Trophoblast cell (in vitro differentiated cells and primary cell): ENCODE results near the gene FAAH.

Source experiments
- DNase-seq, 2 donors: peaks; one replicate each; pipeline ENCODE4 v3.0.0-alpha.2; 2016
- H2AFZ ChIP-seq: 2 replicates; pipeline ENCODE4 v1.6.1; 2013; ENCODE audit warnings: low read length, moderate library complexity, mild to moderate bottlenecking; ENCODE audit not compliant: insufficient read depth, poor library complexity
- H2AK5ac ChIP-seq: 2 replicates; pipeline ENCODE4 v1.6.1; 2013; ENCODE audit warnings: mild to moderate bottlenecking, low read length
- H2BK120ac ChIP-seq: 2 replicates; pipeline ENCODE4 v1.6.1; 2013; ENCODE audit warnings: low read length, mild to moderate bottlenecking, moderate library complexity; ENCODE audit not compliant: insufficient read depth, poor library complexity
- H2BK12ac ChIP-seq: 2 replicates; pipeline ENCODE4 v1.6.1; 2013; ENCODE audit warnings: mild to moderate bottlenecking, low read length, moderate library complexity
- H2BK5ac ChIP-seq: 2 replicates; pipeline ENCODE4 v1.6.1; 2013; ENCODE audit warnings: low read length, low read depth, moderate library complexity, mild to moderate bottlenecking; ENCODE audit not compliant: poor library complexity
- H3K14ac ChIP-seq: 2 replicates; pipeline ENCODE4 v1.6.1; 2013; ENCODE audit warnings: mild to moderate bottlenecking, low read length
- H3K18ac ChIP-seq: 2 replicates; pipeline ENCODE4 v1.6.1; 2013; ENCODE audit warnings: mild to moderate bottlenecking, low read length
- H3K23ac ChIP-seq: 2 replicates; pipeline ENCODE4 v1.6.1; 2013; ENCODE audit warnings: low read length
- H3K27ac ChIP-seq: 2 replicates; pipeline ENCODE4 v1.5.1; 2013; ENCODE audit warnings: low read depth, mild to moderate bottlenecking, inconsistent platforms, low read length, moderate library complexity
- H3K27me3 ChIP-seq: 2 replicates; pipeline ENCODE4 v1.6.1; 2013; ENCODE audit warnings: inconsistent platforms, mild to moderate bottlenecking, low read length, moderate library complexity; ENCODE audit not compliant: insufficient read depth
- H3K36me3 ChIP-seq, 2 experiments: 1 replicate in 1 of 2; 2 replicates in 1 of 2; pipeline ENCODE4 v1.6.1; 2013; ENCODE audit warnings: low read length in 2 of 2, mild to moderate bottlenecking in 2 of 2, moderate library complexity in 1 of 2; ENCODE audit not compliant: insufficient read depth in 2 of 2, control insufficient read depth in 1 of 2
- H3K4ac ChIP-seq: 2 replicates; pipeline ENCODE4 v1.6.1; 2013; ENCODE audit warnings: low read depth, mild to moderate bottlenecking, low read length, moderate library complexity
- H3K4me1 ChIP-seq, 2 experiments: 1 replicate in 1 of 2; 2 replicates in 1 of 2; pipeline ENCODE4 v1.6.1; 2013; ENCODE audit warnings: low read length in 2 of 2, mild to moderate bottlenecking in 2 of 2, moderate library complexity in 1 of 2; ENCODE audit not compliant: insufficient read depth in 2 of 2, control insufficient read depth in 1 of 2
- H3K4me2 ChIP-seq: 2 replicates; pipeline ENCODE4 v1.6.1; 2013; ENCODE audit warnings: inconsistent platforms, mild to moderate bottlenecking, low read length, moderate library complexity
- H3K4me3 ChIP-seq: 2 replicates; pipeline ENCODE4 v1.5.1; 2013; ENCODE audit warnings: mild to moderate bottlenecking, low read depth, low read length, inconsistent platforms
- H3K79me1 ChIP-seq: one replicate; pipeline ENCODE4 v1.6.1; 2013; ENCODE audit warnings: low read length
- H3K79me2 ChIP-seq: 2 replicates; pipeline ENCODE4 v1.6.1; 2013; ENCODE audit warnings: low read length, mild to moderate bottlenecking; ENCODE audit not compliant: control insufficient read depth, insufficient read depth, poor library complexity
- H3K9ac ChIP-seq: 2 replicates; pipeline ENCODE4 v1.6.1; 2013; ENCODE audit warnings: mild to moderate bottlenecking, low read length
- H3K9me3 ChIP-seq: 2 replicates; pipeline ENCODE4 v1.6.1; 2013; ENCODE audit warnings: low read depth, mild to moderate bottlenecking, control low read depth, inconsistent platforms, low read length; ENCODE audit not compliant: insufficient read depth
- H4K12ac ChIP-seq: 2 replicates; pipeline ENCODE4 v1.6.1; 2013; ENCODE audit warnings: low read depth, mild to moderate bottlenecking, low read length, moderate library complexity
- H4K8ac ChIP-seq: 2 replicates; pipeline ENCODE4 v1.6.1; 2013; ENCODE audit warnings: low read depth, mild to moderate bottlenecking, low read length, moderate library complexity
- H4K91ac ChIP-seq: one replicate; pipeline ENCODE4 v1.6.1; 2013; ENCODE audit warnings: low read depth, mild to moderate bottlenecking, low read length, moderate library complexity
- WGBS: extraction: QIAGEN DNeasy Blood & Tissue Kit; methylation state at CpG from one replicate; pipeline ENCODE4 v1.1.7; 2013; ENCODE audit warnings: missing lambda C conversion rate; ENCODE audit not compliant: insufficient read length, insufficient coverage; ENCODE audit errors: extremely low coverage; 5-methylcytosine and 5-hydroxymethylcytosine counted together

FAAH gene

DNA sequence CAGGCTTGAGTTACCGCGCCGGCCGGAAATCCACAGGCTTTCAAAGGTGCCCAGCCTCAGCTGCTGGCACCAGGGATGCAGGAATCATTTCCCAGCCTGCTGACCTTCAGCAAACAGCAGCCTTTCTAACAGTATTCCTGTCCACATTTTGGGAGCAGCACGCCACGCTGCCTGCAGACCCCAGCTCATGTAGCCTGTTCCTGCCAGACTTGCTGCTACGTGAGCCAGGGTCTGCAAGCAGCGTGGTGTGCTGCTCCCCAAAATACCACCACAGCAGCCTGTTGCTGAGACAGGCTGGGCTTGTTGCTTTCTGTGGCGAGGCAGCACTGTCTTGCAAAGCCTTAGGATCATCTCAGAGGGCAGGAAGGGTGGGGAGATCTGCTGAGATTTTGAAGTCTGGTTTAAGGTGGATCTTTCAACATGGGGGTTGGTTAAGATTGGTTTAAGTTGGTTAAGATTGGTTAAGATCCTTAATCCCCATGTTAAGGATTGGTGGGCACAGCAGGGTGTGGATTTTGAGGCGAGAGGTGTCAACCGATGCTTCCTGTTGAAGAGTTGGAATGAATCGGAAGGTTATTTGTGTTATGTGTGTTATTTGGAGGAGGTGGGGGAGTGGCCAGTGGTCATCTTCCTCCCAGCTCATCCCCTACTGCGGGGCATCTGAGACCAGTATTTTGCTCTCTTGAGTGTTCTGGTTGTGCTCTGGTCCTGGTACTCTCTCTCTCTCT is 12.9 kb downstream of the FAAH start:
- DNase-seq = no peak
- Histone ChIP-seq H3K36me3 (no peaks in the 10 kb centered on the region), H3K14ac (peak overlapping the region; percentile 19), H2BK12ac (no peak overlapping the region), H3K79me2 (no peaks in the 10 kb centered on the region), H3K79me1 (no peaks in the 10 kb centered on the region), H2AK5ac (peak overlapping the region; percentile 29), H3K4ac (no peak overlapping the region), H3K9me3 (peaks cover 2% of the 10 kb centered on the region), H4K91ac (no peak overlapping the region), H2BK120ac (no peak overlapping the region), H2BK5ac (no peak overlapping the region), H4K12ac (peak overlapping the region; percentile 39), H3K27me3 (no peaks in the 10 kb centered on the region), H3K4me3 (no peak overlapping the region), H3K4me1 (peaks cover 4 to 6% of the 10 kb centered on the region in 2 experiments), H2AFZ (no peak overlapping the region), H3K23ac (no peak overlapping the region), H3K9ac (no peak overlapping the region), H4K8ac (no peak overlapping the region), H3K27ac (no peak overlapping the region), H3K4me2 (peak overlapping the region; percentile 51), H3K18ac (no peak overlapping the region)
- 100% methylated on average over 2 of the region's 13 CpGs for WGBS

DNA sequence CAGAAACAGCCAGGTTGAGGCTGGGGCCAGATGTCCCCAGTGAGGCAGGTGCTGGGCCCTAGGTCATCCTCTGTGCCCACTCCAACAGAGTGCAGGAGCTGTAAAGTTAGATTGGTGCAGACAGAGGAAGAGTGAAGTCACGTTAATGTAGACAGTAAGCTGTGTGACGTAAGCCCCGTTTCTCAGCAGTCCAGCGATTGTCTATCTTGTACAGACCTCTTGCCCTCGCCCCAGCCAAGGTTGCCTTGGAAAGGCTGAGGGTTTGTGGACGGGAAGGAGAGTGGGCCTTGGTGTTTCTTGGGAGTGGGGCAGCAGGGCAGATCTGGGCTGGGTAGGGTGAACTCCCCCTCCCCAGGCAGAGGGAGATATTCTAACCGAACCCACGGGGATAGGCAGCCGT is 13.5 kb downstream of the FAAH start:
- Histone ChIP-seq H3K4me2 (no peak overlapping the region), H2AK5ac (no peak overlapping the region), H2AFZ (no peak overlapping the region), H4K91ac (no peak overlapping the region), H2BK12ac (no peak overlapping the region), H3K4me3 (no peak overlapping the region), H2BK120ac (no peak overlapping the region), H3K27me3 (no peaks in the 10 kb centered on the region), H3K14ac (no peak overlapping the region), H3K79me2 (no peaks in the 10 kb centered on the region), H2BK5ac (no peak overlapping the region), H3K9me3 (peaks cover 2% of the 10 kb centered on the region), H3K23ac (no peak overlapping the region), H3K18ac (no peak overlapping the region), H4K12ac (no peak overlapping the region), H3K36me3 (no peaks in the 10 kb centered on the region), H3K4me1 (peaks cover 4 to 6% of the 10 kb centered on the region in 2 experiments), H3K79me1 (no peaks in the 10 kb centered on the region), H3K9ac (no peak overlapping the region), H3K4ac (no peak overlapping the region), H4K8ac (no peak overlapping the region), H3K27ac (no peak overlapping the region)
- DNase-seq = no peak
- no CpG with 5 or more reads among the region's 9 CpGs for WGBS

DNA sequence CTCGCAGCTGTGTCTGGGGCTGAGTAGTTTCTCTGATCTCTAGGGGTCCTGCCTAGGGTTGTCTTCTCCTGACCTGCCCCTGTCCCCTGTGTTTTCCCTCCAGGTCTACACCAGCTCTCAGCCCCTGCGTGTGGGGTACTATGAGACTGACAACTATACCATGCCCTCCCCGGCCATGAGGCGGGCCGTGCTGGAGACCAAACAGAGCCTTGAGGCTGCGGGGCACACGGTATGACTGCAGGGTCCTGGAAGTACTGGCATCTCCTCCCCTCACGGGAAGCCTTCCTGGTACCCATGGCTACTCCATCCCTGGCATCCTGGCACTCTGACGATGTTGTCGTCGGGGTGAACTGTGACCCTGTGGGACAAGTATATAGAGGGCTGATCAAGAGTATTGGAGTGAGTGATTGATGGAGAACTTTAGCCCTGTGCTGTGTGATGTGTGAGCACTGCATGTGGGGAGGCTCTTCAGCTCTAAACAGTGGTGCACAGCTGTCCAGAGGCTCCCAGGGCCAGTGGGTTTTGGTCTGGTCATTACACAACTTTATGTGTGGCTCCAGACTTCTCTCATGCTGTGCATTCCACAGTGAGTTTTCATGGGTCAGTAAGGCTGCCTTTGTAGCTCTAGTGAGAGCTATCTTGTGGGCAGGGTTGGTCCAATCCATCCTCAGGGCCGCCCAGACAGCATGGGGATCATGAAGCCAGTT is 14.4 kb downstream of the FAAH start:
- no peak overlapping the region for H3K23ac ChIP-seq
- no peak overlapping the region for H3K14ac ChIP-seq
- no peak for DNase-seq
- no peak overlapping the region for H2BK5ac ChIP-seq
- no peak overlapping the region for H3K18ac ChIP-seq
- no peaks in the 10 kb centered on the region for H3K36me3 ChIP-seq
- H3K79me2 ChIP-seq = no peaks in the 10 kb centered on the region
- no peak overlapping the region for H2BK120ac ChIP-seq
- H2AFZ ChIP-seq = no peak overlapping the region
- peaks cover 4 to 6% of the 10 kb centered on the region in 2 experiments for H3K4me1 ChIP-seq
- H4K12ac ChIP-seq = no peak overlapping the region
- H4K91ac ChIP-seq = no peak overlapping the region
- H4K8ac ChIP-seq = no peak overlapping the region
- H3K79me1 ChIP-seq = no peaks in the 10 kb centered on the region
- WGBS = no CpG with 5 or more reads among the region's 12 CpGs
- no peak overlapping the region for H2BK12ac ChIP-seq
- H3K9ac ChIP-seq = no peak overlapping the region
- H3K27me3 ChIP-seq = no peaks in the 10 kb centered on the region
- peaks cover 4% of the 10 kb centered on the region for H3K9me3 ChIP-seq
- no peak overlapping the region for H2AK5ac ChIP-seq
- no peak overlapping the region for H3K4me2 ChIP-seq
- no peak overlapping the region for H3K4ac ChIP-seq
- no peak overlapping the region for H3K4me3 ChIP-seq
- no peak overlapping the region for H3K27ac ChIP-seq

DNA sequence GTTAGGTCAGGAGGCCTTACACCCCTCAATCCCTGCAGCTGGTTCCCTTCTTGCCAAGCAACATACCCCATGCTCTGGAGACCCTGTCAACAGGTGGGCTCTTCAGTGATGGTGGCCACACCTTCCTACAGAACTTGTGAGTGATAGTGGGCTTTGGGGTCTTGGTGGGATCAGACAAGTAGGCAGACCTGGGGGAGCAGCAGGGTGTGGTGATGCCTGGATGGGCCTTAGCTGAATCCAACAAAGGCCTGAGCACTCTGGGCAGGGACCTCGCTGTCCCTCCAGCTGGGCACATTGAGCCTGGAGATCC is 14.9 kb downstream of the FAAH start:
- H2BK12ac ChIP-seq = no peak overlapping the region
- H3K9ac ChIP-seq = no peak overlapping the region
- no peaks in the 10 kb centered on the region for H3K79me2 ChIP-seq
- no peak overlapping the region for H3K4me2 ChIP-seq
- no peak overlapping the region for H2BK5ac ChIP-seq
- H2AK5ac ChIP-seq = no peak overlapping the region
- H3K18ac ChIP-seq = no peak overlapping the region
- no peak overlapping the region for H3K14ac ChIP-seq
- H3K4ac ChIP-seq = no peak overlapping the region
- no peak overlapping the region for H4K91ac ChIP-seq
- H3K27ac ChIP-seq = no peak overlapping the region
- H3K4me1 ChIP-seq = peaks cover 4 to 6% of the 10 kb centered on the region in 2 experiments
- H3K4me3 ChIP-seq = no peak overlapping the region
- H3K36me3 ChIP-seq = no peaks in the 10 kb centered on the region
- no peak for DNase-seq
- no CpG with 5 or more reads among the region's 1 CpG for WGBS
- H4K8ac ChIP-seq = no peak overlapping the region
- H3K9me3 ChIP-seq = peaks cover 2% of the 10 kb centered on the region
- no peaks in the 10 kb centered on the region for H3K79me1 ChIP-seq
- H3K27me3 ChIP-seq = no peaks in the 10 kb centered on the region
- H4K12ac ChIP-seq = no peak overlapping the region
- H2AFZ ChIP-seq = no peak overlapping the region
- H2BK120ac ChIP-seq = no peak overlapping the region
- no peak overlapping the region for H3K23ac ChIP-seq
